DMS53 (cell line): ENCODE data around the gene ERBB4.
"Not testable (repeated sequence)": the region's sequence is repeated elsewhere in the genome, so short reads cannot be mapped to it uniquely, and the experiment has no call there.

ENCODE experiments used
- DNase-seq: peaks from one replicate; lab custom pipeline; 2025; lab: John Stamatoyannopoulos, UW

The ERBB4 gene

GRCh38 chr2:212528106-212528856 lies 10.3 kb downstream of the ERBB4 start:
- DNase-seq: no peak

- DNase-seq: no peak
Observed at GRCh38 chr2:212526059-212526458, 12.5 kb downstream of the ERBB4 start.

GRCh38 chr2:212523756-212524155 lies 14.8 kb downstream of the ERBB4 start:
- no peak for DNase-seq

GRCh38 chr2:212520340-212520739 lies 18.3 kb downstream of the ERBB4 start:
- peak; percentile 42 for DNase-seq

GRCh38 chr2:212517693-212518092 lies 20.9 kb downstream of the ERBB4 start:
- no peak for DNase-seq

GRCh38 chr2:212505586-212505985 lies 33.0 kb downstream of the ERBB4 start:
- DNase-seq: no peak

GRCh38 chr2:212495046-212495445 lies 43.6 kb downstream of the ERBB4 start:
- DNase-seq: no peak

- DNase-seq: no peak
Observed at GRCh38 chr2:212494418-212495020, 44.1 kb downstream of the ERBB4 start.

- no peak for DNase-seq
Observed at GRCh38 chr2:212489719-212490346, 48.8 kb downstream of the ERBB4 start.

GRCh38 chr2:212488611-212489010 lies 50.0 kb downstream of the ERBB4 start:
- peak; percentile 6 for DNase-seq

GRCh38 chr2:212484563-212485080 lies 54.0 kb downstream of the ERBB4 start:
- DNase-seq: no peak

GRCh38 chr2:212480447-212480846 lies 58.2 kb downstream of the ERBB4 start:
- no peak for DNase-seq

GRCh38 chr2:212477571-212477970 lies 61.0 kb downstream of the ERBB4 start:
- DNase-seq: no peak

GRCh38 chr2:212473211-212473610 lies 65.4 kb downstream of the ERBB4 start:
- no peak for DNase-seq

GRCh38 chr2:212467551-212467950 lies 71.1 kb downstream of the ERBB4 start:
- peak; percentile 1 for DNase-seq

- no peak for DNase-seq
Observed at GRCh38 chr2:212465456-212465855, 73.1 kb downstream of the ERBB4 start.

GRCh38 chr2:212461708-212462107 lies 76.9 kb downstream of the ERBB4 start:
- not testable (repeated sequence) for DNase-seq

- no peak for DNase-seq
Observed at GRCh38 chr2:212454149-212454548, 84.5 kb downstream of the ERBB4 start.

GRCh38 chr2:212451786-212452231 lies 86.8 kb downstream of the ERBB4 start:
- DNase-seq: no peak

GRCh38 chr2:212448698-212449097 lies 89.9 kb downstream of the ERBB4 start:
- no peak for DNase-seq

GRCh38 chr2:212441821-212442220 lies 96.8 kb downstream of the ERBB4 start:
- DNase-seq: no peak

GRCh38 chr2:212441141-212441540 lies 97.5 kb downstream of the ERBB4 start:
- no peak for DNase-seq
